NOMO-1 (cell line): Measurements from ENCODE around the gene TIMP3.

Source experiments
- DNase-seq, 2 experiments: peaks; one replicate each; lab custom pipeline; 2025; ENCODE audit not compliant: unreplicated experiment in 2 of 2; lab: John Stamatoyannopoulos, UW

The TIMP3 gene

DNA sequence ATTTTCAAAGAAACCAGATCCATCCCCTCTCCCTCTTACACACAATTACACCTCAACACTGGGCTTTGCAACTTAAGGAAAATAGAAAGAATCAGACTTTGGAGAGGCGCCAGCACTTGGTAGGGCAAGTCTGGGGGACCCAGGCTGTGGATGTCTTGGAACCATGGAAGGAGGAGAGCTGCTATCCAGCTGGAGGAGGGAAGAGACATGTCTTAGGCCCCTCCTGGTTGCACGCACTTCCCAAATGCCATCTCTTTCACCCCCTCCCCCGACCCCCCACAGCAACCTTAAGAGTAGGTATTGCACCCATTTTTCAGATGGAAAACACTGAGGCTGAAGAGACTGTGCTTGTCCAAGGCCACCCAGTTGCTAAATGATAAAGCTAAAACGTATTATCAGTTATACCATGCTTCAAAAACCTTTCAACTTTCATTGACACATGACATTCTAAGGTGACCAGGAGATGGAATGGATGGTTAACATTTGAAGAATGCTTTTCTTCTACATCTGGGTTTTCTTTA, 3.9 kb downstream of the TIMP3 start:
- no peak for DNase-seq

DNA sequence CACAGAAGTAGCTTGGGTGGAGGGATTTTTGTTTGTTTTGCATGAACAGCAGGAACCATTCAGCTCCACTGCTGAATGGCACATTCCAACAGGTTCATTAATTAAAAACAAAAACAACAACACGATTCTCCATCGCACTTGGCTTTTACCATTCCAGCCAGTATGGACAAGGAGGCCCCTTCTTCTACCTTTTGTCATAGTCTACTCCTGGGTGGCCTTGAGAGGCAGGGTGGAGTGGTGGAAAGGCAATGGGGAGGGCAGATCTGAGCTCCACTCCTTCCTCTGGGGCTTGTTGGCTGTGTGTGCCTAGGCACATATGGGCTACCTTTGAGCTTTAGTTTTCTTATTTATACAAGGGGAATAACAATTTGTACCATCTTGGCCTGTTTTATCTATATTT, 4.8 kb downstream of the TIMP3 start:
- no peak for DNase-seq

DNA sequence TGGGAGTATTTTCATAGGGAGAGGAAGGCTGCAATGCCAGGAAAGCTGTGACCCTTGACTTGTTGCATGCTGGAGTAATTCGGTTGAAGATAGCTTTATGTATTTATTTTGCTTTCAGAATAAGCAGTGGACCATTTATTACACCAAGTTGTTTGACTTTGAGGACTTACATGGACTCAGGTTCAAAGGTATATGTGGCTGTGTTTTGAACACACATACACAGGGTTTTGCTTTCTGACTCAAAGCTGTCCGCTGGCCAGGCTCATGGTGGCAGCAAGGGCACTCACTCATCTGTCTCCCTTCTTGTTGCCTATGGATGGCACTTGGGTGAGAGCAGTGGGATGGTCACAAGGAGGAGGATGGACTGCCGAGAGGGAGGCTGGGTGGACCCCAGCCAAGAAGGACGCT, 6.5 kb downstream of the TIMP3 start:
- DNase-seq = no peak

DNA sequence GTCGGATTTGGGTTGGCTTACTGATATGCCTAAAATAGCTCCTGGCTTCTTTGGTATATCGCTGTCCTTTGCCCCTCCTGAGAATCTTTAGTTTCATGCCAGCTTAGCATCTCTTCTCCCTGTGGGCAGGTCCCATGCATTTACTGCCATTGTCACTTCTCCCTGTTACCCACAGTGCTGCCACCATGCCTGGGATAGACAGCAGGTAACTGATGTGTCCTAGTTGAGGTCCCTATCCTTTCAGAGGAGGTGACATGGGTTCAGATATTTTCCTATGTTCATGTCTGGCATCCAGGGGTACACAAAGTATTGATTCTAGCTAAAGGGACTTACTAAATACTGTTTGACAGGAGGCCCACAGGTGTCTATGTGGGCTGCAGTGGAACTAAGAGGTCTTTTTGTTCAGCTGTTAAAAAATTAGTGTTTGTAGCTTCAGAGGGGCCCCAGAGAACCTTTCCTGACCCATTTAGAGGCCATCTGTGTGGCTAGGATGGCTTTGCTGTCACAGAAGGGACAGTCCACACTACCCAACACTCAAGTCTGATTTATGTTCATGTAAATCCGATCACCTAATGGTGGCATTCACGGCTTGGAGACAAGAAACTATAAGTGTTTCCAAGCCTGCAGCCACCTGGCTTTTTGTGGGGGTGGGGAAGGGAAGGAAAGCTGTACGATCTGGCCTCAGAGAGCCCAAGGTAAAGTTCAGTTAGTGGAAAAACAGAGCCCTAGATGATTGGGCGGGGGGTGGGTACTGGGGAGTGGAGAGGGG, 8.5 kb downstream of the TIMP3 start:
- DNase-seq = no peak

DNA sequence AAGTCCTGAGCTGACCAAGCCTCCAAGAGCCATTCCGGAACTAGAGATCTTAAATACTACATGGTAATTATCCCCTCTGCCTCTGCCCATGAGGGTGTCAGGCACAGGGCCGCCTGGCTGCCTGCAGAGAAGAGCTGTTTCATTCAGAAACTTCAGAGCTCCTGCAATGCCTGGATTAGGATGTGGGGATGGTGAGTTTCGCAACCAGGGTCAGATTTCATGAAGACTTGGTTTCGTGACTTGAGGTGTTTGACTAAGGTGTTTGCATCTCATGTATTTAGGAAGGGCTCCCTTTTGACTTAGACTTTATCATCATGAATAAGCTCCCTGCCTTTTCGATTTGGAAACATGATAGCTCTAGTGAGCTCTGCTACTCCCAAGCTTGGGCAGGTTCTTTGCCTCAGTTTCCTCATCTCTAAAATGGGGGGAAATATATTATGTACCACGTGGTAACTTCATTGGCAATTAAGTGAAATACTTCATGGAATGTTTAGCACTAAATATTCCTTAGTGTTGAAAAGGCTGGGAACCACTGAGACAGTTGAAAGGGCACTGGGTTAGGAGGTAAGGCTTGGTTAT, 9.1 kb downstream of the TIMP3 start:
- peak; percentile 13 to 16 for DNase-seq

DNA sequence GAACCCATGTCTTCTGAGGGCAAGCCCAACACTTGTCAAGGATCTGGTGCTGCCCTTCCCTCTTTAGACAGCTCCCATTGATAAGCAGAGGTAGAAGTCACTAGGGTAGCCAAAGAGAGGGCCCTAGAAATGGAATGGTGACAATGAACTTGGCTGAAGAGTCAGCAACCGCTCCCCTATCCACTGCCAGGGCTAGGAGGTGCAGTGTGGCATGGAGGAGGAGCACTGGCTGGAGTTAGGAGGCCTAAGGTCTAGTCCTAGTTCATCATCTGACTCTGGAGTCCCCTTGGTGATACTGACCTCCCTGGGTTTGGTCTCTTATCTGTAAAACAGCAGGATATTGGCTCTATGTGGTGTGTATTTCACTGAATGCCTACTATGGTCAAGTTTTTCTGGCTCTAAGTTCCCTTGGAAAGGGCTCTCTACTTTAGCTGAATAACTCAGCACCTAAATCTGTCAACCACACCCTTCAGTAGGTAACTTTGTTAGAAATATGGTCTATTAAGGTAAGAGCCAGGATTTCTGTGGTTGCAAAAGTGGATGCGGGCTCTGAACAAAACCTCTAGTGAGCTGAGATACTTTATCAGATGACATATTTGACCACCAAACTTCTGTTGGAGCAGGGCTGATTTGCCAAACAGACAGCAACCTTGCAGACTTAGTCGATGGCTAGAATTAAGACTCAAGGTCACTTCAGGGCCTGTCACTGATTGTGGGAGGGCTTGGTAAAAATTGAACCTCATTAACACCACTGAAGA, 10.5 kb downstream of the TIMP3 start:
- no peak for DNase-seq

DNA sequence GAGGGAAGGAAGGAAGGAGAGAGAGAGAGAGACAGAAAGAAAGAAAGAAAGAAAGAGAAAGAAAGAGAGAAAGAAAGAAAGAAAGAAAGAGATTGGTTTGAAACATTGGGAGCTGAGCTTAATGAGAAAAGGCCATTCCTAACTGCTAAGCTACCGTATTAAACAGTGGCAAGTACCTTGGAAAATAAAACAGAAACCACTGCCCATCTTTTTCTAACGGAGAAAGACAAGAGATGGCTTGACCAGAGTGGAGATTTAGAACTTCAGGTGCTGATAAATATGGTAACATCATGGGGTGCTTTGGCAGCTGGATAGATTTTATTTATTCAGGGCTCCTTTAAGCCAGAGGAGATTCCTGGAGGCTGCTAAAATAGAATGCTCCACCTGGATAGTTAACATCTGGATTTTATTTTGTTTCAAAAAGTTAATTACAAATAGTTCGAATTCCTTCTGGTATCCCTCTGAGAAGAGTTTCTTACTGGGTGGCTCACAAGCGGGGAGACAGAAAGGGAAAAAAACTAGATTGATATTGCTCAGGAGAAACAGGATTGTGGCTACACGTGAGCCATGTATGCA, 12.9 kb downstream of the TIMP3 start:
- no peak for DNase-seq

DNA sequence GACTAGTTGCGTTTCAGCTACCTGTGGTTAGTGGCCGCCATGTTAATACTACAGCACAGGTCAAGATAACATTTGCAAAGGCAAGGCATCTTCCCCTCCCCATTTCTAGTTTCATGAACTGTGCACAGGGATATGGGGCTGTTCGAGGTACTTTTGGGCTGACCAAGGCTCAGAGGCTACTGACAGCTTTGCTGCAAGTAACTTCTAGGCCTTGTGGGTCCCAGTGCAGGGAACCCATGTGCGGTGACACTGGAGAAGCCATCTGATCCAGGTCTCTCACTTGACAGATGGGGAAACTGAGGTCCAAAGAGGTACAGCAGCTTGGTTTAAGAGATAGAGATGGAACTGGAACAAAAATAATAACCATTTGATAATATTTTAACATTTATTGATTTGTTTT, 13.6 kb downstream of the TIMP3 start:
- DNase-seq = no peak

DNA sequence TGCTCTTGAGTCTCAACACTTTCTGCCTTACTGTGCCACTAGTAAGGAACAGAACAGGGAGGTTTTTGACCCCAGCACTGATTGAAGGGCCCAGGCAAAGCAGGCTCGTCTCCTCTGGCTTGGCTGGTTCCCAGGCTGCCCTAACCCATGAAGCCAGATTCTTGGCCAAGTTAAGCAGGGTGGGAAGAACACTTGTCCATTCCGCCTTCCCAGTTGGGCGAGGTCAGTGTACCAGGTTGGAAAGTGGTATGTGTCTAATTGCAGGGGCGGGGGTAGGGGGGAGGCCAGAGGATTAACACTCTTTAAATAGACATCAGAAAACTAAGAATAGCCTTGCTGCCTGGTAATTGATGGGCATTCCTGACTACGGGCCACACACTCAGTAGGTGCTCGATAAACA, 14.4 kb downstream of the TIMP3 start:
- no peak for DNase-seq

DNA sequence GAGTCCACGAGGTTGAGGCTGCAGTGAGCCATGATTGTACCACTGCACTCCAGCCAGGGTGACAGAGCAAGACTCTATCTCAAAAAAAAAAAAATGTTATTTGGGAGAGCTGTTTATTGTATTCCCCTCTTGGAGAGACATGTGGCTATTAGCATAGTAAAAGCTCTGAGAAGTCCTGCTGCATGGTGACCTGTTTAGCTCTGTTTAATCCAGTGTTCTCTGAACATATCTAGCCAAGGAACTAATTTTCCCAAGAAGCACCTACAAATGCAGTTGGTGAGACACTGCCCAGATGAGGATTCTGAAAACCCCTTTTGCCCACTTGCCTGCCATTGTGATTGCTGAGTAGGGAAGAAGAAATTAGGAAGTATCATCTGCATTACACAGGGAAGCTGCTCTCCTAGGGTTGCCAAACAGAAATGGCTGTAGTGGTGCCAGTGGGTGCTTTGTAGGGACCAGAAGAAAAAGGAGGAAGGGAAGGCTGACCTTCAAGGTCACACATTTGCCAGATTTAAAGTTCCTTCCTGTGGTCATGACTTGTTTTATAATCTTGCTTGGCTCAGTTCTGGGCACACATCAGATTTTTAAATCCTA, 15.7 kb downstream of the TIMP3 start:
- DNase-seq = peak in 1 of 2 experiments; percentile 11

DNA sequence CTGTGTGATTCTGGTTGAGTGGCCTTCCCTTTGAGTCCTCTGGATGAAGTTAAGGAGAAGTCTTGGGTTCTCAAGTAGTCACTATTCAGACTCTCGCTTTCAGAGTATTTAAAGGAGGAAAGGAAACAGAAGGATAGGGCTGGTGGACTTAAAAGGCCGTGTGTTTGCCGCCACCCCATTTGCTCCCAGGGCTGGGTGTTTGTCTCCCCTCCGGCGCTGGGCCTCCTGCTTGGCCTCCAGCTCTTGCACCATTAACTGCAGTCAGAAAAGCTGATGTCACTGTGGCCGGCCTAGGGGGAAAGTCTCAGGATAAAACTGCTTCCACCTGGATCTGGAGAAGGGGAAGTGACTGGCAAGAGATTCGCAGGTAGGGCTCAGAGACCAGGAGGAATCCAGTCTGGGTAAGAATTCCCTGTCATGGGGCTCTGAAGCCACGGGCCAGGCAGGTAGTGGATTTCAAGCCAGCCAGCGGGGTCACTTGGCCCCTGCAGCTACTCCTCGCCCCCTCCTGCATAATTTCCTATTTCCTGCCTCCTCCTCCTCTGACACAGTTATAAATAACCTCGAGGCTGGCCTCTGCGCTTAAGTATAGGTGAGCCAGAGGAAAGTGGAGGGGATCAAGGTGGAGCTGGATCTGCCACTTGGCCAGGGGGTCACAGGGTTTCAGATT, 17.1 kb downstream of the TIMP3 start:
- DNase-seq = no peak

DNA sequence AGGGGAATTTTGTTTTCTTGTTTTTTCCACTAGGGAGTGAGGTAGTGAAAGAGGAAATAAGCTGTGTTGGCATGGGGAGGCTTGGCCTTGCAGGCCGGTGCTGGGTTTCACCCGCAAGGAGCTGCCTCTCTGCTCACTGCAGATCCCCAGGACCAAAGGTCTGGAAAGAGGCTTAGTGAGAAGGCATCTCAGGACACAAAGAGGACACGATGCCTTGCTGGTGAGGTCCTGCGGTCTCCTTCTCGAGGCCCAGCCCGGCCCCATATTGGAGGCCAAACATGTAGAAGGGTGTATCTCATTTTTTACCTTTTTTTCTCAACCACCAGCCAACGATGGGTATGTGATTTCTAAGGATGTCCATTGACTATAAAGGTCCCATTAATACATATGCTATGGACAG, 17.6 kb downstream of the TIMP3 start:
- no peak for DNase-seq

DNA sequence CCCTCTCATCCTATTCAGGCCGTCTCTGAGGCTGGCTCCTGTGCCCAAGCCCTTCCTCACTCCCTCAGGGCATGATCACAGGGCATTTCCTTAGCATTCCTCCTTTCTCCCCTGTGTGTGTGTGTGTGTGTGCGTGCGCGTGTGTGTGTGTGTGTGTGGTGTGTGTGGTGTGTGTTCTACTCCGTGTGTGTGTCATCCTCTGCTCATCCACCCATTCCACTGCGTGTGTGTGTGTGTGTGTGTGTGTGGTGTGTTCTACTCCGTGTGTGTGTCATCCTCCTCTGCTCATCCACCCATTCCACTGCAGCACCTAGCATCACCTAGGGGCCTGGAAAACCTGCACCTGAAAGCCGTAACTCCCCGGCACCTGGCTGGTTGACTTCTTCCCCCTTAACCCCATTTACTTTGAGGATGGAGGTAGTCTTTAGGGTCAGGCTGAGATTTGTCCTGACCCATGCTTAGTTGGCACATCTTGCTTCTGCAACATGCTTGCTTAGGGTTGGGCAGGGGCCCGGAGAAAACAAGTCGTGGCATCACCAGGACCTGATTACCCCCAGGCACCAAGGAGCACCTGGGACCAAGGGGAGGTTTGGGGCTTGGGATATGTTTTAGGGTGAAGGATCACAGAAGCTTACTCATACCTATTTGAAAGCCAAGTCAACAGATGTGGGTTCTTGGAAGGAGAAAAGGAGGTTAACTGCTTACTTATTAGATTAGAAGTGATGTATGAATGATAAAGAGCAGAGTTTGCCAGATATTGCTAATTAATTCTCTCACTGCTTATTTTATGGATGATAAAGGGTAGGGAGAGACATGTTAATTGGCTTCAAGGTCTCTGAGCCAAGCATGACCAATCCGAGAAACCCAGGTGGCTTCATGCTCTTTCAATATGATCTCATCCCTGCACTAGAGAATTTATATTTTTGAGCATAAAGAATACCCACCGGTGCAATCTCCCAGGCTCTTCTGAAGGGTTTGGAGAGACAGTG, 18.9 kb downstream of the TIMP3 start:
- DNase-seq = no peak

DNA sequence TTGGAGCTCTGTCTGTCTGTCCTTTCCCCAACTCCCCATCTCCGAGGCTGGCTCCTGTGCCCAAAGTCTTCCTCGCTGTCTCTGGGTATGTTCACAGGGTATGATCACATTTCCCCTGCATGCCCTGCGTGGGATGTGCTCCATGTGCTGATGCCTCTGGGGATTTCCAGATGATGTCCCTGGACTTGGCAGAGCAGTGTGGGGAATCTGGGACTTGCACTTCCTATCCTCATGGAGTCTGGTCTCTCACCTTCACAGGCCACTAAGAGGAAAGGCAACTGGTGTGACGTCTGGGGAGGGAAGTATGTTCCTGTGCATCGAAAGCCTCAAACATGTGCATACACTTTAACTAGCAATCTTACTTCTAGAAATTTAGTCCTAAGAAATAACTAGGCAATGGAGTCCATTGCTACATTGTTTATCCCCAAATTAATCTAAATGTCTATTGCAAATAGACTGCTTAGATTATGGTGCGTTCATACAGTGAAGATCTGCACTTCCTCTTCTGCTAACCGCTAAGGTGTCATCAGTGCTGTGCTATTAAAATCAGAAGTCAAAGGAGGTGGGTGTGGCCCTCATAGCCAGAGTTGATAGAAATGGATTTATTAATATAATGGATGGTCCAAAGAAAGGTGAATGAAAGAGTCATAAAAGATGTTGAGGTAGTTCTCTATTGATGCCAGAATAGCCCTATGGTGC, 20.8 kb downstream of the TIMP3 start:
- DNase-seq = peak; percentile 11 to 17

DNA sequence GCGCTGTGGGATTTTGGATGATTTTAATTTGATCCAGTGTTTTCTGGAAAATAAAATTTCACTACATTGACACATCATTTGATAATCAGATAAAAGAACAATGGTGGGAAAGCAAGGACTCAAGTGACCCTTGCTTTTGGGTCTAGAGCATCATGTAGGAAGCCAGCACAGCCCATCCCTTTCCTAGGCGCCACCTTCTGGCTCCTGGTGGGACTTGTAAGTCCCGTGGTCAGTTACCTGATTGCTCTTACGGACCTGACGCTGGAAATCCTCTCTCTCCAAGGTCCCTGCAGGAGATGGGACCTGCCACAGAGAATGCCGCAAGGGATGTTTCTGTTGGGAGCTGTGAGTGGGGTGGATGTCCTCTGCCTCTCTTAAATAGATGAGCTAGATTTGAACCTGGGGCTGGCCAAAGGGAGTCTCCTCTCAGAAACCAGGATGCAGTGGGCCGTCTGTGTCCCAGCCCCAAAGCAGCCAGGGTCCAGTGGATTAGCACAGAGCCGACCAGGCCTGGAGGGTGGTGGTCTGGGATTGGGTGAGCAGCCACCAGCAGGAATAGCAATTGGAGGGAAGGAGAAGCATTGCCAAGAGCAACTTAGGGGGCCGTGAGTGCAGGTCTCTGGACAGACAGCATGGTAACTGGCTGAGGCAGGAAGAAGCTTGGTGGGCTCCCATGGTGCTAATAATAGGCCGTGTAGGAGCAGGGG, 21.7 kb downstream of the TIMP3 start:
- DNase-seq = no peak

DNA sequence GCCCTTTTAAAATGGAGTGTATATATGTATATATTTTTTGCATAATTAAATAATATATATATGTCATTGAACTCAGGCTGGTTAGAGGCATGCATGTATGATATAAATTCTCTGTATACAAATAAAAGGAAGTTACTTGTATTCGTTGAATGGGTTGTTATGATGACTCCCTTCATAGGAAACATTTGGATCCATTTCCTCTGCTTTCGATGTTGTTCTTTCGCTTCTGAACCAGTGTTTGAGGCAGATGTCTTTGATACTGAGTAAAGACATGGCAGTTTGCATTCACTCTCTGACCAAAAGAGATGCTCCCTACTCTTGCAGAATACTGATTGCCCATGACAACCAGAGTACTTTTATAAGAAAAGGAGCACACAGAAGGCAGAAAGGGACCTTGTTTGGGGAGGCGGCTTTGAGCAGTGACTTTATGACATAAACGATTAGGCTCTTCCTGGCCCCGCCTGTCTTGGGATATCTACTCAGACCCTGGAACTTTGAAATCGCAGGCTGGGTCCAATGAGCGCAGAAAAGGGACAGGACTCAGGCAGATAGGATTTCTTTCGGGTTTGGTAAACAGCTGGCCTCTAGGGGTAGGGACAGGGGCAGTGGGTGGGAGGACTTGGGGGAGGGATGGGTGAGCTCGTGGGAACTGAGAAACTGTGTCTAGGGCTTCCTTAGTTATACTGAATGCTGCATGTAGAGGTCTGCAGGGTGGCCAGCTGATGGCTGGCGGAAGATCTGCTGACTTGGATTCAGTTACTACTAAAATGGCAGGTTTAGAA, 23.2 kb downstream of the TIMP3 start:
- no peak for DNase-seq

DNA sequence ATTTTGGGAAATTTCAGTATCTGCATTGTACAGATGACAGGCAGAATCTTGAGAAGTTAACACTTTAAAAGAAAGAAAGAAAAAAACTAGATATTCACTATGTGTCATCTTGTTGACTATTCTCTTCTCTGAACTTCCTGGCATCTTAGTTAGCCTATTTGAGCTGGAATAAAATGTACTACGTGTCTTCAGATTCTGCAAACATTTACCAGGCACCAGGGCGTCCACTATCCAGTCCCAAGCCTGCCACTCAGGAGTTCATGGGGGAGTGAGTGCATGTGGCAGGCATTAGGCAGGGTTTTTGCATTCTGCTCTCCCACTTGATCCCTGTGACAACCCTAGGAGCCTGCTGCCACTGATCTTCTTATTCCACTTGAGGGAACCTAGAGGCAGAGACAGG, 25.0 kb downstream of the TIMP3 start:
- no peak for DNase-seq
